Measurements from ENCODE around the gene SERHL2. TPM values are rescaled to one million over a fixed set of nuclear protein-coding genes. Genes with fewer than 3 reads are reported as not detected.
"Not testable (repeated sequence)": the region's sequence is repeated elsewhere in the genome, so short reads cannot be mapped to it uniquely, and the experiment has no call there.

SERHL2 gene
- polyA plus RNA-seq, 1 donor from 2014 or later: 0.99 TPM

- H3K36me3 ChIP-seq (ENCODE audit: insufficient read depth, low read length); H3K27me3 ChIP-seq (ENCODE audit: insufficient read depth, low read depth, low read length); H4K20me1 ChIP-seq (ENCODE audit: insufficient read depth); H3K4me3 ChIP-seq (ENCODE audit: low read length); H3K79me2 ChIP-seq (replicated peaks; ENCODE audit: insufficient read depth, low read length); H3F3A ChIP-seq (ENCODE audit: insufficient read depth, low read length, poor library complexity, severe bottlenecking); H3K9ac ChIP-seq (ENCODE audit: low read length); H3K9me3 ChIP-seq (ENCODE audit: low read length); H3K4me2 ChIP-seq (ENCODE audit: low read length); H3K9me2 ChIP-seq (ENCODE audit: insufficient read depth, low read length); H2AFZ ChIP-seq (ENCODE audit: low read depth, low read length); H3K27ac ChIP-seq (ENCODE audit: low read length): not testable (repeated sequence)
- TF ChIP-seq SMC3 (conservative IDR thresholded peaks at IDR 0.05; ENCODE audit: poor library complexity) (peak; percentile 54), CTCF (IDR thresholded peaks at IDR 0.05; ENCODE audit: poor library complexity, severe bottlenecking) (peak; percentile 54), RAD21 (conservative IDR thresholded peaks at IDR 0.05) (peak; percentile 55)
These were observed 41.3 kb upstream of the SERHL2 start for GRCh38 chr22:42512273-42512990.

- not testable (repeated sequence) for H4K20me1 ChIP-seq (ENCODE audit: insufficient read depth); H3K36me3 ChIP-seq (ENCODE audit: insufficient read depth, low read length); H3K9me2 ChIP-seq (ENCODE audit: insufficient read depth, low read length); H3K4me2 ChIP-seq (ENCODE audit: low read length); H3K79me2 ChIP-seq (replicated peaks; ENCODE audit: insufficient read depth, low read length); H3K4me3 ChIP-seq (ENCODE audit: low read length); H3K27me3 ChIP-seq (ENCODE audit: insufficient read depth, low read depth, low read length); H3K9me3 ChIP-seq (ENCODE audit: low read length); H3K27ac ChIP-seq (ENCODE audit: low read length); H2AFZ ChIP-seq (ENCODE audit: low read depth, low read length); H3F3A ChIP-seq (ENCODE audit: insufficient read depth, low read length, poor library complexity, severe bottlenecking); H3K9ac ChIP-seq (ENCODE audit: low read length)
These were observed 39.4 kb upstream of the SERHL2 start for GRCh38 chr22:42514331-42514730.

GRCh38 chr22:42515304-42515703 is 38.5 kb upstream of the SERHL2 start:
- not testable (repeated sequence) for H3K4me3 ChIP-seq (ENCODE audit: low read length); H2AFZ ChIP-seq (ENCODE audit: low read depth, low read length); H3K4me2 ChIP-seq (ENCODE audit: low read length); H3K27me3 ChIP-seq (ENCODE audit: insufficient read depth, low read depth, low read length); H3K79me2 ChIP-seq (replicated peaks; ENCODE audit: insufficient read depth, low read length); H4K20me1 ChIP-seq (ENCODE audit: insufficient read depth); H3K27ac ChIP-seq (ENCODE audit: low read length); H3K9me3 ChIP-seq (ENCODE audit: low read length); H3K9me2 ChIP-seq (ENCODE audit: insufficient read depth, low read length); H3F3A ChIP-seq (ENCODE audit: insufficient read depth, low read length, poor library complexity, severe bottlenecking); H3K36me3 ChIP-seq (ENCODE audit: insufficient read depth, low read length); H3K9ac ChIP-seq (ENCODE audit: low read length)

GRCh38 chr22:42515896-42516295 is 37.9 kb upstream of the SERHL2 start:
- H3F3A ChIP-seq (ENCODE audit: insufficient read depth, low read length, poor library complexity, severe bottlenecking): no peaks in the 10 kb centered on the region
- no peaks in the 10 kb centered on the region for H3K27me3 ChIP-seq (ENCODE audit: insufficient read depth, low read depth, low read length)
- no peaks in the 10 kb centered on the region for H3K79me2 ChIP-seq (replicated peaks; ENCODE audit: insufficient read depth, low read length)
- H3K27ac ChIP-seq (ENCODE audit: low read length): no peak overlapping the region
- no peaks in the 10 kb centered on the region for H3K36me3 ChIP-seq (ENCODE audit: insufficient read depth, low read length)
- TF ChIP-seq EZH2 (IDR thresholded peaks at IDR 0.05; ENCODE audit: borderline replicate concordance, insufficient read depth, low read length, poor library complexity, severe bottlenecking): no peak
- TF ChIP-seq CTCF (IDR thresholded peaks at IDR 0.05; ENCODE audit: poor library complexity, severe bottlenecking): no peak
- no peak for TF ChIP-seq REST (IDR thresholded peaks at IDR 0.05; ENCODE audit: borderline replicate concordance)
- no peak for TF ChIP-seq EP300 (conservative IDR thresholded peaks at IDR 0.05; ENCODE audit: poor library complexity, severe bottlenecking)
- TF ChIP-seq MXI1 (conservative IDR thresholded peaks at IDR 0.05; ENCODE audit: poor library complexity, severe bottlenecking): no peak
- TF ChIP-seq POLR2AphosphoS5 (IDR thresholded peaks at IDR 0.05): no peak
- no peak for TF ChIP-seq SMC3 (conservative IDR thresholded peaks at IDR 0.05; ENCODE audit: poor library complexity)
- TF ChIP-seq RAD21 (conservative IDR thresholded peaks at IDR 0.05): no peak
- TF ChIP-seq TAF1 (IDR thresholded peaks at IDR 0.05; ENCODE audit: low read depth): no peak
- no peak overlapping the region for H3K4me3 ChIP-seq (ENCODE audit: low read length)
- H3K9me2 ChIP-seq (ENCODE audit: insufficient read depth, low read length): no peaks in the 10 kb centered on the region
- no peaks in the 10 kb centered on the region for H4K20me1 ChIP-seq (ENCODE audit: insufficient read depth)
- no peak overlapping the region for H2AFZ ChIP-seq (ENCODE audit: low read depth, low read length)
- no peak overlapping the region for H3K4me2 ChIP-seq (ENCODE audit: low read length)
- H3K9ac ChIP-seq (ENCODE audit: low read length): no peak overlapping the region
- H3K9me3 ChIP-seq (ENCODE audit: low read length): no peaks in the 10 kb centered on the region
